Activated T-helper 1 cell treated with Interleukin-2 at 50 U/mL for 16 hours (primary cell): Measurements from ENCODE around the gene EFCAB13.
"Not testable (repeated sequence)": the region's sequence is repeated elsewhere in the genome, so short reads cannot be mapped to it uniquely, and the experiment has no call there.

Source experiments
- DNase-seq: peaks from one replicate; pipeline ENCODE4 v3.0.0-alpha.2; 2020; ENCODE audit warnings: low read depth

EFCAB13 gene

GRCh38 chr17:47427985-47428384, 104.2 kb downstream of the EFCAB13 start:
- DNase-seq: no peak

GRCh38 chr17:47432240-47432639, 108.5 kb downstream of the EFCAB13 start:
- DNase-seq: not testable (repeated sequence)

GRCh38 chr17:47465165-47465564, 141.4 kb downstream of the EFCAB13 start:
- DNase-seq: no peak

GRCh38 chr17:47466976-47467375, 143.2 kb downstream of the EFCAB13 start:
- DNase-seq: not testable (repeated sequence)

- no peak for DNase-seq
Observed at GRCh38 chr17:47470836-47471235, 147.1 kb downstream of the EFCAB13 start.

- DNase-seq: not testable (repeated sequence)
Observed at GRCh38 chr17:47472073-47472472, 148.3 kb downstream of the EFCAB13 start.
